NB4 (cell line): ENCODE measurements around the gene LTF.

Experiments used
- DNase-seq: peaks from one replicate; pipeline ENCODE4 v3.0.0; 2010; ENCODE audit warnings: low read depth
- H3K4me3 ChIP-seq: one replicate; pipeline ENCODE4 v1.5.1; 2011; ENCODE audit warnings: mild to moderate bottlenecking, low read depth, low read length, moderate library complexity
- MYC ChIP-seq: IDR thresholded peaks from 2 replicates; pipeline ENCODE4 v1.6.1; 2011; ENCODE audit warnings: low read depth, low read length
- POLR2A ChIP-seq: IDR thresholded peaks from 2 replicates; pipeline ENCODE4 v1.6.1; 2011; ENCODE audit warnings: mild to moderate bottlenecking; ENCODE audit not compliant: insufficient read length; ENCODE audit errors: extremely low read depth
- TF ChIP-seq, protein P1 (sequence below): IDR thresholded peaks from one replicate; pipeline ENCODE4 v1.5.1; 2012; ENCODE audit warnings: low read depth, low read length
- TF ChIP-seq, protein P2 (sequence below): IDR thresholded peaks from 2 replicates; pipeline ENCODE4 v1.6.1; 2011; ENCODE audit warnings: low read depth, low read length

Gene LTF

GRCh38 chr3:46464326-46465195, at the start of gene LTF:
Gene LTF, minus strand, starts transcription at chr3:46464905. Its CDS starts 38 bp downstream, at chr3:46464867.
- H3K4me3 ChIP-seq: no peak within 1 kb of the TSS
- no peak for DNase-seq
- TF ChIP-seq, protein P1, sequence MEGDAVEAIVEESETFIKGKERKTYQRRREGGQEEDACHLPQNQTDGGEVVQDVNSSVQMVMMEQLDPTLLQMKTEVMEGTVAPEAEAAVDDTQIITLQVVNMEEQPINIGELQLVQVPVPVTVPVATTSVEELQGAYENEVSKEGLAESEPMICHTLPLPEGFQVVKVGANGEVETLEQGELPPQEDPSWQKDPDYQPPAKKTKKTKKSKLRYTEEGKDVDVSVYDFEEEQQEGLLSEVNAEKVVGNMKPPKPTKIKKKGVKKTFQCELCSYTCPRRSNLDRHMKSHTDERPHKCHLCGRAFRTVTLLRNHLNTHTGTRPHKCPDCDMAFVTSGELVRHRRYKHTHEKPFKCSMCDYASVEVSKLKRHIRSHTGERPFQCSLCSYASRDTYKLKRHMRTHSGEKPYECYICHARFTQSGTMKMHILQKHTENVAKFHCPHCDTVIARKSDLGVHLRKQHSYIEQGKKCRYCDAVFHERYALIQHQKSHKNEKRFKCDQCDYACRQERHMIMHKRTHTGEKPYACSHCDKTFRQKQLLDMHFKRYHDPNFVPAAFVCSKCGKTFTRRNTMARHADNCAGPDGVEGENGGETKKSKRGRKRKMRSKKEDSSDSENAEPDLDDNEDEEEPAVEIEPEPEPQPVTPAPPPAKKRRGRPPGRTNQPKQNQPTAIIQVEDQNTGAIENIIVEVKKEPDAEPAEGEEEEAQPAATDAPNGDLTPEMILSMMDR: no peak
- TF ChIP-seq, protein P2, sequence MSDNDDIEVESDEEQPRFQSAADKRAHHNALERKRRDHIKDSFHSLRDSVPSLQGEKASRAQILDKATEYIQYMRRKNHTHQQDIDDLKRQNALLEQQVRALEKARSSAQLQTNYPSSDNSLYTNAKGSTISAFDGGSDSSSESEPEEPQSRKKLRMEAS: no peak
- TF ChIP-seq POLR2A: no peak
- no peak for TF ChIP-seq MYC

DNA sequence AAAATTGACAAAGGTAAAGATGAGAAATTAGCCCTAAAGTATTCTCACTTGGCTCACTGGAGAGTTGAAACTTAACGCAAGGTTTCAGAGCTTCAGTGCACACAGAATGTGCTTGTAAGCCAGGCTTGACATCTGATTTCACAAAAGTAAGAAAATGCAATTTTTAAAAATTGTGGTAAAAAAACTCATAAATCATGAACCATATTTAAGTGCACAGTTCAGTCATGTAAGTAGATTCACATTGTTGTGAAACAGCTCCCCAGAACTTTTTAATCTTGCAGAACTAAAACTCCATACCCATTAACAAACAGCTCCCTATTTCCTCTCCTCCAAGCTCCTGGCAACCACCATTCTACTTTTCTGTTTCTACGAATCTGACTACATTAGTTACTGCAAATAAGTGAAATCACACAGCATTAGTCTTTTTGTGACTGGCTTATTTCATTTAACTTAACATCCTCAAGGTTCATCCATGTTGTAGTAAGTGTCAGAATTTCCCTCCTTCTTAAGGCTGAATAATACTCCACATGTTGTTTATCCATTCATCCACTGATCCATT, 47.6 kb upstream of the LTF start:
- TF ChIP-seq MYC (no peak), POLR2A (no peak)
- TF ChIP-seq, protein P1: no peak
- TF ChIP-seq, protein P2: no peak
- no peak for DNase-seq
- no peak overlapping the region for H3K4me3 ChIP-seq

DNA sequence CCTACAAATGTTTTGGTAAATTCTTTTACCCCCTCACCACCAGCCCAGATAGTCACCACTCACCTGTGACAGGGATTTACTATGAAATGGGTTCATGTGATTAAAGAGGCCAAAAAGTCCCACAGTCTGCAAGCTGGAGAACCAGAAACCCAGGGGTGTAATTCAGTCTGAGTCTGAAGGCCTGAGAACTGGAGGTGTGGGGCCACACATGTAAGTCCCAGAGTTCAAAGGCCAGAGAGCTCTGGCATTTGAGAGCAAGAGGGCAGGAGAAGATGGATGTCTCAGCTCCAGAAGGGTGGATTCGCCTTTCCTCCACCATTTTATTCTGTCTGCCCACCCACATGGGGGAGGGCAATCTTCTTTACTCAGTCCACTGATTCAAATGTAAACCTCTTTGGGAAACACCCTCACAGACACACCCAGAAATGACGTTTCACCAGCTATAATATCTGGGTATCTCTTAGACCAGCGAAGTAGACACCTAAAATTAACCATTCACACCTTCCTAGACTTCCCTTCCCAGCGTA, 45.0 kb upstream of the LTF start:
- no peak overlapping the region for H3K4me3 ChIP-seq
- DNase-seq: no peak
- TF ChIP-seq, protein P1: no peak
- TF ChIP-seq MYC (no peak), POLR2A (no peak)
- TF ChIP-seq, protein P2: no peak

DNA sequence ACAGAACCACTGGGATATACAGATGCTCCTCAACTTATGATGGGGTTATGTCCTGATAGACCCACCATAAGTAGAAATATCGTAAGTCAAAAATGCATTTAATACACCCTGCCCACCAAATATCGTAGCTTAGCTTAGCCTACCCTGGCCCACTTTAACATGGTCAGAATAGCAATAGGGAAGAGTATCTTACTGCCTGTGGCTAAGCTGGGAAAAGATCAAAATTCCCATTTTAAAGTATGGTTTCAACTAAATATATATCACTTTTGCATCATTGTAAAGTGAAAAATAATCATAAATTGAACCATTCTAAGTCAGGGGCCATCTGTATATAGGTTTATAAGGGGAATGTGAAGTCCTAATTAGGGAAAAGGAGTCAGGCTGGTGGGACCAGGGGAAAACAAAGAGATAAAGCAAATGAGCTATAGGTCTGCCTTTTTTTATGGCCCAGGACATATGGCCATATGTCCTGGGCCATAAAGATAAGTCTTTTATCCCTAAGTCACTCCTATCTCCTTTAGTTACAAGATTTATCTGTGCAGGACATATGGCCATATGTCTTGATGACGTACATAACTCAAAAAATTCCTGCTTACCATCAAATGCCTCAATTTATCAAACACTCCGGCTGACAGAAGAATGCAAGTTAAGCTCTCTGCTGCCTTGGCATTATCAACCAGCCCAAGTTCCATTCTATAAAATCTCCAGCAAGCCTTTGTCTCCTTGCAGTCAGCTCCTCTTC, 44.3 kb upstream of the LTF start:
- H3K4me3 ChIP-seq: no peak overlapping the region
- TF ChIP-seq, protein P2: no peak
- TF ChIP-seq, protein P1: no peak
- no peak for TF ChIP-seq MYC
- TF ChIP-seq POLR2A: no peak
- DNase-seq: no peak

- no peak for TF ChIP-seq MYC
- TF ChIP-seq, protein P1: no peak
- TF ChIP-seq, protein P2: no peak
- TF ChIP-seq POLR2A: no peak
Observed at GRCh38 chr3:46506526-46506925, 41.8 kb upstream of the LTF start.

More at GRCh38 chr3:46506526-46506925, 41.8 kb upstream of the LTF start:
- no peak for DNase-seq
- no peak overlapping the region for H3K4me3 ChIP-seq
